CD4-positive, alpha-beta T cell treated with Interleukin-15 for 1 hour (primary cell): ENCODE data around the gene TMEM8B.
A peak's percentile ranks its signal among the peaks of the same experiment; 100 is the strongest.

Source experiments
- DNase-seq: peaks from one replicate; pipeline ENCODE4 v3.0.0-alpha.2; 2020

The TMEM8B gene

GRCh38 chr9:35829084-35829763 is at the start of gene TMEM8B:
TSS of gene TMEM8B (plus strand) at chr9:35829228. CDS start at chr9:35829448, 220 bp downstream.
- peak; percentile 93 for DNase-seq

- no peak for DNase-seq
Measured at GRCh38 chr9:35781066-35781465, 48.0 kb upstream of the TMEM8B start.

- DNase-seq, result no peak
Measured at GRCh38 chr9:35783418-35783817, 45.6 kb upstream of the TMEM8B start.

GRCh38 chr9:35789541-35789940 is 39.5 kb upstream of the TMEM8B start:
- DNase-seq, result no peak

- DNase-seq, result no peak
Measured at GRCh38 chr9:35790025-35790384, 39.0 kb upstream of the TMEM8B start.

- peak; percentile 59 for DNase-seq
Measured at GRCh38 chr9:35790385-35791296, 38.4 kb upstream of the TMEM8B start.

GRCh38 chr9:35791297-35791921 is 37.6 kb upstream of the TMEM8B start, which contains the start of gene NPR2:
TSS of gene NPR2 (plus strand) at chr9:35791591. CDS start at chr9:35792409, 818 bp downstream.
- DNase-seq, result no peak

DNA sequence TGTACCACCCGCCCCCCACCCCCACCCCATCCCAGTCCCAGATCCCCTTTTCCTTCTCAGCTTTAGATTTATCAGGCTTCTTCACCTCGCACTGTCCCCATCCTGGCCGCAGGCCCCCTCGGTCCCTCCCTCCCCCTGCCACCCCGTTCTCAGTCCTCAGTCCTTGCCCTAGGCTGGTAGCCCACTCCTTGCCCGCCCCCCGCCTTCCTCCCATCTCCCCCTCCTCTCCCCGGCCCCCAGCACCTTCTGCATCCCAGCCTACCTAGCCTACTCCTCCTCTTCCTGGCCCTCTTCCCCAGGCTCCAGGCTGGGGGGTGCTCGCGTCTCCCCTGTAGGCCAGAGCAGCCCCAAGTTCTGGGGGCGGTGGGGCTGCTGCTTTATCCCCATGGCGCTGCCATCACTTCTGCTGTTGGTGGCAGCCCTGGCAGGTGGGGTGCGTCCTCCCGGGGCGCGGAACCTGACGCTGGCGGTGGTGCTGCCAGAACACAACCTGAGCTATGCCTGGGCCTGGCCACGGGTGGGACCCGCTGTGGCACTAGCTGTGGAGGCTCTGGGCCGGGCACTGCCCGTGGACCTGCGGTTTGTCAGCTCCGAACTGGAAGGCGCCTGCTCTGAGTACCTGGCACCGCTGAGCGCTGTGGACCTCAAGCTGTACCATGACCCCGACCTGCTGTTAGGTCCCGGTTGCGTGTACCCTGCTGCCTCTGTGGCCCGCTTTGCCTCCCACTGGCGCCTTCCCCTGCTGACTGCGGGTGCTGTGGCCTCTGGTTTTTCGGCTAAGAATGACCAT is 36.8 kb upstream of the TMEM8B start:
- DNase-seq, result no peak

DNA sequence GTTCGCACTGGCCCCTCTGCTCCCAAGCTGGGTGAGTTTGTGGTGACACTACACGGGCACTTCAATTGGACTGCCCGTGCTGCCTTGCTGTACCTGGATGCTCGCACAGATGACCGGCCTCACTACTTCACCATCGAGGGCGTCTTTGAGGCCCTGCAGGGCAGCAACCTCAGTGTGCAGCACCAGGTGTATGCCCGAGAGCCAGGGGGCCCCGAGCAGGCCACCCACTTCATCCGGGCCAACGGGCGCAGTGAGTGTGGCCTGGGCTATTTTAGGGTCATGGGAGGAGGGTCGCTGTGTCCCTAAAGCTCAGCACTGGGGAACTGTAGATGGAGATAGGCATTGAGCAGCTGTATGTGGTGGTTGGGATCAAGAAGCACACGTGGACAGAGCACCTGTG is 36.2 kb upstream of the TMEM8B start:
- DNase-seq, result no peak

GRCh38 chr9:35793461-35793860 is 35.6 kb upstream of the TMEM8B start:
- DNase-seq, result no peak

DNA sequence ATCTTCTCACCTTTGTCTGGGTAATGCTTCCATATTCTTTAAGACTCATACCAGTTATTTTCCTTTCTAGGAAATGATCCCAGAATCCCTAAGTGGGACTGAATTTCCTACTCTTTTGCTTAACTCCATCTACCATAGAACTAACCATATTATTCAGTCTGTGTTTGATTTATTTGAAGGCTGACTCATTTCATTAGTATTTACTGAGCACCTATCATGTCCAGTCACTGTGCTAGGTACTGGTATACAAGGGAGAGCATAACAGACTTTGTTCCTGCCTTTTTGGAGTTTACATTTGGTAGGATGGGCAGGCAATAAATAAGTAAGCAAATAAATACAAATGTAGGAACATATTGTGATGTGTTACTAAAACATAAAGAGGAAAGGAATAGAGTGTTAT is 33.3 kb upstream of the TMEM8B start:
- DNase-seq, result no peak

DNA sequence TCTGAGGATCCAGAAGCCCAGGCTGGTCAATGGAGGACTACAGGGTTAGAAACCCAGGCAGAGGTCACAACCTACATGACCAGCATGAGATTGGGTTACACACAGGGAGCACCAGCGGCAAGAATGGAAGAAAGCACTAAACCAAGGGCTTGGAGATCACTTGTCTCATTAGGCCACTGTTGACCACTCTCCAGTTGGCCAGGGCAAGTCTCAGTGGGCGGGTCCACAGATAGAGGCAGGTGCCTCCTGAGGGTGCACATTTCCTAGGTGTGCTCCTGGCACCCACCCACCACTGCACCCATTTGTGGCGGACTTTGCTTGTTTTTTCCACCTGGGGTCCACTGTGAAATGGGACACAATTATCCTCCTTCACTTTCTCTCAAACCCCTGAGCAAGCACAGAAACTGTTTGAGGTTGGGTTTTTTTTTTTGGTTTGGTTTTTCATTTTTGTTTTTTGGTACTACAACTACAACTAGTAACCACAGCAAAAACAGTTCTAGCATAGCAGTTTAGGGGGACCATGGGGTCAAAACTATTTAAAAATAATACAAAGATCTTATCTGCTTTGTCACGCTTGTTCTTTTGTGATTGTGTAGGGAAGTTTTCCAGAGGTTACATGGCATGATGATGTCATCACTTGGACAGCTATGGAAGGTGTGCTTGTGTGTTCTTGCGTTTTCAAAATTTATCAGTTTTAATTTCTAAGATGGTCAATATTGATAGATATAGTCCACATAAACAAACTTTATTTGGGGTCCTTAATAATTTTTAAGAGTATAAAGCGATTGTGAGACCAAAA is 31.5 kb upstream of the TMEM8B start:
- DNase-seq, result no peak

DNA sequence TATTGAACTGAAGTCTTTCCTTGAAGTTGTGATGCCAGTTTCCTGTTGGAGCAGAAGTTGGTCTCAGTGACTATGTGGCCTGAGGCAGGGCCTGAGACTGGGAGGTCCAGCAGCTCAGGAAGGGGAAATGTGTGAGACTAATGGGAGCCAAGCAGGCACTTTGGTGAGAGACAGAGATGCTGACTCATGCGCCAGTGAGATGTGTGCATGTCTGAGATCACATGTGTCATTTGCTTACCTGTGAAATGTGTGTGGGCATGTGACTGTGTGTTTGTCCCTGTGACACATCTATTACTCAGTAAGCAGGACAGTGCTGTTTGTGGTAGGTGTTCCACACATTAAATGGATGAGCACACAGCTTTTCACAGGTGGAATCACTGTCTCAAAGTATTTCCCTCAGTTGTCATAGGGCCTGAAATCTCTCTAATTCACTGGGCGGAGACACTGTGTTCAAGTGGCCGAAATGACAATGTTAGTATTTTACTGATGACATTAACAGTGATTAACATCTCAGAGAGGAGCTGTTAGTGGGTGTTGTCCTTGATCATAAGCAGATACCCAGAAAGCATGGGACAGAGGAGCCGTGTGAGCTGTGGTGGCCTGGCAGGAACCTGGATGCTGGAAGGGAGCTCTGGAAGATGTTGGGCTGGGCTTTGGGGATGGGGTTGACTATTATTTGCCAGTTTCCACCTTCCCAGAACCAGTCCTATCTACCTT is 30.2 kb upstream of the TMEM8B start:
- no peak for DNase-seq

- DNase-seq, result no peak
Measured at GRCh38 chr9:35800530-35800929, 28.5 kb upstream of the TMEM8B start.

DNA sequence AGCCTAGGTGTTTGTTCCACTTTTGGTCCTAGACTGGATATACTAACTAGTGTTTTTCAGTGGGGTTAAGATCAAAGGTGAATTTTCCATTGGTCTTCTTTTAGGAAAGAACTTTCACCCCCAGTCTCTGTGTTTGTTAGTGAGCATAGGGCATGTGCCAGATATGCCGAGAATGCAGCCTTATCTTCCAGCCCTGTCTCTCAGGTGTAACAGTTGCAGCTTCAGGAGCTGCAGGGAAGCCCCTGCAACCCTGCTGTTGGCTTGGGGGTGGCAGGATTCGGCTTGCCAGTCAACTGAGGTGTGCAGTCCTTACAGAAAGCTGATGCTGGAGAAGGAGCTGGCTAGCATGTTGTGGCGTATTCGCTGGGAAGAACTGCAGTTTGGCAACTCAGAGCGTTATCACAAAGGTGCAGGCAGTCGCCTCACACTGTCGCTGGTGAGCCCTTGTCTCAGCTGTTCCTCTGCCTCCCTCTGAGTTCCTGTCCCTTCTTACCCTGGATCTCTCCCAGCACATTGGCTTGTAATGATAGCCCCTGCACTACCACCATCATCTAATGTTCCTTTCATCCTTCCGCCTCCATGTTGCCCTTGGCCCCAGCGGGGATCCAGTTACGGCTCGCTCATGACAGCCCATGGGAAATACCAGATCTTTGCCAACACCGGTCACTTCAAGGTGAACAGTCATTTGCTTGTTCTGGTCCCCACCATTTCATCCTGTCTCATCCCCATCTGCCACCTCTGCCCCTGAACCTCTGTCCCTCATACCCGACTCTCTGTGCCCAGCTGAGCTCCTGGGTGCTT is 27.5 kb upstream of the TMEM8B start:
- DNase-seq, result no peak

- DNase-seq, result no peak
Measured at GRCh38 chr9:35806101-35806500, 22.9 kb upstream of the TMEM8B start.

GRCh38 chr9:35808433-35808832 is 20.6 kb upstream of the TMEM8B start:
- DNase-seq, result no peak

- no peak for DNase-seq
Measured at GRCh38 chr9:35810122-35810521, 18.9 kb upstream of the TMEM8B start.

DNA sequence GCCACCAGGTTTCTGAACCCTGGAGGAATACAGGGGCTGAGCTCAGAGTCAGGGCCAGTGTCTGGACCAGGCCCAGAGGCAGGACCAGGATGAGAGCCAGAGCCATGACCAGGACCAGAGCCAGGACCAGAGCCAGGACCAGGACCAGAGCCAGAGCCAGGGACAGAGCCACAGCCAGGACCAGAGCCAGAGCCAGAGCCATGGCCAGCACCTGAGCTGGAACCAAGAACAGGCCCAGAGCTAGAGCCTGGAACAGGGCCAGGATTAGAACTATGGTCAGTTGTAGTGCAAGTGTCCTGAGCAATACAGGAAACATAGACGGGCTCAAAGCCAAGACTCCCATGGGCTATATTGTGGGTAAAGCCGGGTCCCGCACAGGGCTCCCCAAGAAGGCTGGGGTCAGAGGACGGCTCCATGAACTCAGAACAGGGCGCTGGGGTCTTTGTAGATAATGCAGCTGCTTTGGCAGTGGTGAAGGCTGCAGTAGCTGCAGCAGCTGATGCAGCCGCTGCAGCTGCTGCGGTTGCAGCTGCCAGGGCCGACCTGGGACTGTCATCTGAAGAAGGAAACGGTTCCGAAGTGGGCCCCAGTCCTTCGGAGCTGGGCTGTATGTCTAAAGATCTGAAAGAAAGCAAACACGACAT is 17.5 kb upstream of the TMEM8B start:
- no peak for DNase-seq
